ENCODE measurements around the gene TMEM190.

DNA sequence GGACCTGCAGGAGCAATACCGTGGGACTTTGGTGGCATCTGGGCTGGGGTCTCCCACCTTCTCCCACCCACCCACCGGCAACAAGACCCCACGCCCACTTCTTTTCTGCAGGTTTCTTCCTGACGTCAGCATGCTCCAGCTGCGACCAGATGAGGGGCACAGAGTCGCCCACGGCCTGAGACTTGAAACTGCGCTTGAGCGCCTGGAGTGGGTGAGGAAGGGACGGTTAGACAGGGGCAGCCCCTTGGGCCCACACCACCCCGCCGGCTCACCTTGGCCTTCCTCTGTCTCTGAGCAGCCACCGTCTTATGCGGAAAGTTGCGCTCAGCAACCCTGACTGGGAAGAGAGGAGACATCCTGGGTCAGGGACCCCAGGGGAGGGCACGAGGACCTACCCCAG lies 15.7 kb upstream of the TMEM190 start:
- TF ChIP-seq POLR2AphosphoS5 (IDR thresholded peaks at IDR 0.05; ENCODE audit: low read depth, low read length) (no peak), CTCF (IDR thresholded peaks at IDR 0.05) (no peak)
